HepG2 (cell line): ENCODE measurements around the gene PAFAH1B2. TPM values are rescaled to one million over a fixed set of nuclear protein-coding genes. Genes with fewer than 3 reads are reported as not detected.
A peak's percentile ranks its signal among the peaks of the same experiment; 100 is the strongest.

ENCODE experiments used
- CBX5 ChIP-seq: sonication (generic); formaldehyde crosslinking; IDR thresholded peaks from 2 replicates; pipeline ENCODE4 v1.4.0; 2020; ENCODE audit warnings: missing genetic modification reagents, borderline replicate concordance
- EHMT2 ChIP-seq: fragments of 200-600 bp; sonication (generic); IDR thresholded peaks from 2 replicates; pipeline ENCODE4 v1.7.0; 2017; ENCODE audit warnings: antibody characterized with exemption, low read depth, low read length, borderline replicate concordance
- PLRG1 ChIP-seq: fragments of 450-650 bp; conservative IDR thresholded peaks from 2 replicates; pipeline ENCODE4 v1.6.1; 2016
- ZFP62 ChIP-seq: sonication (generic); formaldehyde crosslinking; IDR thresholded peaks from 2 replicates; pipeline ENCODE4 v1.4.0; 2020; ENCODE audit warnings: missing genetic modification reagents
- ZMYM2 ChIP-seq: sonication (generic); formaldehyde crosslinking; IDR thresholded peaks from 2 replicates; pipeline ENCODE4 v1.8.0; 2022; ENCODE audit warnings: mild to moderate bottlenecking, missing genetic modification reagents
- ZNF251 ChIP-seq: sonication (generic); formaldehyde crosslinking; IDR thresholded peaks from 2 replicates; pipeline ENCODE4 v1.9.0; 2021; ENCODE audit warnings: mild to moderate bottlenecking, missing genetic modification reagents
- ZNF263 ChIP-seq: sonication (generic); formaldehyde crosslinking; IDR thresholded peaks from 2 replicates; pipeline ENCODE4 v1.4.0; 2020; ENCODE audit warnings: missing genetic modification reagents
- ZNF30 ChIP-seq: sonication (generic); formaldehyde crosslinking; IDR thresholded peaks from 2 replicates; pipeline ENCODE4 v1.5.0; 2020; ENCODE audit warnings: mild to moderate bottlenecking, missing genetic modification reagents
- ZNF367 ChIP-seq: sonication (generic); formaldehyde crosslinking; IDR thresholded peaks from 2 replicates; pipeline ENCODE4 v1.4.0; 2020; ENCODE audit warnings: missing genetic modification reagents, borderline replicate concordance
- polyA plus RNA-seq, 8 experiments: library from polyadenylated mRNA; depleted of rRNA in 3 of 8; stranded (reverse) in 7 of 8; unstranded in 1 of 8; fragments of >200 nt; fragmentation: Illumina TruSeq in 4 of 8; extraction: Trizol in 4 of 8; gene quantifications; 2 replicates each; pipeline versions ENCODE4 v1.2.1 to v1.2.3, GENCODE V29; 2011 to 2016; ENCODE audit warnings: low read depth in 4 of 8, missing spikeins in 1 of 8, mixed read lengths in 1 of 8; ENCODE audit not compliant: insufficient read depth in 1 of 8
- total RNA-seq, 5 experiments: library from RNA; depleted of rRNA; stranded (reverse); fragments of >200 nt; fragmentation: Illumina TruSeq; extraction: Trizol; gene quantifications; 2 replicates each; pipeline ENCODE4 v1.2.3, GENCODE V29; 2016; ENCODE audit warnings: low read depth in 1 of 5
- TF ChIP-seq, protein P1 (sequence below): IDR thresholded peaks from 2 replicates; pipeline ENCODE4 v1.6.1; 2016
- TF ChIP-seq, protein P2 (sequence below): sonication (generic); formaldehyde crosslinking; conservative IDR thresholded peaks from 2 replicates; pipeline ENCODE4 v1.8.0; 2022; ENCODE audit warnings: mild to moderate bottlenecking, moderate library complexity, missing genetic modification reagents
- TF ChIP-seq, protein P3 (sequence below): sonication (generic); formaldehyde crosslinking; IDR thresholded peaks from 2 replicates; pipeline ENCODE4 v1.5.0; 2020; ENCODE audit warnings: mild to moderate bottlenecking, missing genetic modification reagents, borderline replicate concordance
- TF ChIP-seq, protein P4 (sequence below): sonication (generic); formaldehyde crosslinking; IDR thresholded peaks from 2 replicates; pipeline ENCODE4 v1.4.0; 2020; ENCODE audit warnings: mild to moderate bottlenecking, missing genetic modification reagents
- TF ChIP-seq, protein P5 (sequence below): sonication (generic); formaldehyde crosslinking; IDR thresholded peaks from 2 replicates; pipeline ENCODE4 v1.5.1; 2020; ENCODE audit warnings: mild to moderate bottlenecking, moderate library complexity, missing genetic modification reagents

The PAFAH1B2 gene
- total and polyA plus RNA-seq, 2 of the 13 experiments (the other 11 are each of a cell fraction or from before 2014, with no cell fraction given): 28.8 to 104 TPM

DNA sequence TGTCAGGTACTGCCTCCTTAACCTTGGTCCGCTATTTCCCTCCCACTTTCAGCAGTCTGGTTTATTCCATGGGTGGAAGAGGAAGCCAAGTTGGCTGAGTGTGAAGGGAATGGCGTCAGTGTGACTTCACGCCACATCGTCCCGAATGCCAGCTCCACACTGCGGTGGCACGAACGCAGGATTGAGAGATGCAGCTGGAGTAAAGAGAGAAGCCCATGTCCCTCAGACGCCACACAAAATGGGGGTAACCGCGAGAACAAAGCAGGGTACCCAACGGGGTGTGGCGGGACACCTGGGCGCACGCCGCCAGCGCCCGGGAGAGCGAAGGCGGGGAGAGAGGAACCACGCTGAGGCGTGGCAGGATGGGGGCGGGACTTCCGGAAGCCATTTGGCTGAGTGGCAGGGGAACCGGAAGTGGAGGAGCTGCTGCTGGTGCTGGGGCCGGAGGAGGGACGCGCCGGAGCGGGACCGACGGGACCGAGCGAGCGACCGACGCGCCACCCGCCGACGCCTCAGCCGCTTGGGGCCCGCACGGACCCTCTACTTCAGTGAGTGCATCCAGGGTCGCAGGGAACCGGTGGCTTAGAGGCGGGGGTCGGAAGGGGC is at the start of gene PAFAH1B2 (continued):
- TF ChIP-seq ZNF30 (CRISPR knock-in tag) (no peak), CBX5 (CRISPR knock-in tag) (peak; percentile 75; the same call in 1 of the 2 replicates), ZNF367 (no peak), PLRG1 (no peak), ZFP62 (CRISPR knock-in tag) (no peak), ZNF263 (CRISPR knock-in tag) (peak; percentile 83), EHMT2 (no peak), ZMYM2 (CRISPR knock-in tag) (no peak), ZNF251 (CRISPR knock-in tag) (no peak)
- TF ChIP-seq, protein P1, sequence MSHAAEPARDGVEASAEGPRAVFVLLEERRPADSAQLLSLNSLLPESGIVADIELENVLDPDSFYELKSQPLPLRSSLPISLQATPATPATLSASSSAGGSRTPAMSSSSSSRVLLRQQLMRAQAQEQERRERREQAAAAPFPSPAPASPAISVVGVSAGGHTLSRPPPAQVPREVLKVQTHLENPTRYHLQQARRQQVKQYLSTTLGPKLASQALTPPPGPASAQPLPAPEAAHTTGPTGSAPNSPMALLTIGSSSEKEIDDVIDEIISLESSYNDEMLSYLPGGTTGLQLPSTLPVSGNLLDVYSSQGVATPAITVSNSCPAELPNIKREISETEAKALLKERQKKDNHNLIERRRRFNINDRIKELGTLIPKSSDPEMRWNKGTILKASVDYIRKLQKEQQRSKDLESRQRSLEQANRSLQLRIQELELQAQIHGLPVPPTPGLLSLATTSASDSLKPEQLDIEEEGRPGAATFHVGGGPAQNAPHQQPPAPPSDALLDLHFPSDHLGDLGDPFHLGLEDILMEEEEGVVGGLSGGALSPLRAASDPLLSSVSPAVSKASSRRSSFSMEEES (CRISPR knock-in tag): peak; percentile 70
- TF ChIP-seq, protein P2, sequence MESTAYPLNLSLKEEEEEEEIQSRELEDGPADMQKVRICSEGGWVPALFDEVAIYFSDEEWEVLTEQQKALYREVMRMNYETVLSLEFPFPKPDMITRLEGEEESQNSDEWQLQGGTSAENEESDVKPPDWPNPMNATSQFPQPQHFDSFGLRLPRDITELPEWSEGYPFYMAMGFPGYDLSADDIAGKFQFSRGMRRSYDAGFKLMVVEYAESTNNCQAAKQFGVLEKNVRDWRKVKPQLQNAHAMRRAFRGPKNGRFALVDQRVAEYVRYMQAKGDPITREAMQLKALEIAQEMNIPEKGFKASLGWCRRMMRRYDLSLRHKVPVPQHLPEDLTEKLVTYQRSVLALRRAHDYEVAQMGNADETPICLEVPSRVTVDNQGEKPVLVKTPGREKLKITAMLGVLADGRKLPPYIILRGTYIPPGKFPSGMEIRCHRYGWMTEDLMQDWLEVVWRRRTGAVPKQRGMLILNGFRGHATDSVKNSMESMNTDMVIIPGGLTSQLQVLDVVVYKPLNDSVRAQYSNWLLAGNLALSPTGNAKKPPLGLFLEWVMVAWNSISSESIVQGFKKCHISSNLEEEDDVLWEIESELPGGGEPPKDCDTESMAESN (CRISPR knock-in tag): peak; percentile 61; the same call in 1 of the 2 replicates
- TF ChIP-seq, protein P3, sequence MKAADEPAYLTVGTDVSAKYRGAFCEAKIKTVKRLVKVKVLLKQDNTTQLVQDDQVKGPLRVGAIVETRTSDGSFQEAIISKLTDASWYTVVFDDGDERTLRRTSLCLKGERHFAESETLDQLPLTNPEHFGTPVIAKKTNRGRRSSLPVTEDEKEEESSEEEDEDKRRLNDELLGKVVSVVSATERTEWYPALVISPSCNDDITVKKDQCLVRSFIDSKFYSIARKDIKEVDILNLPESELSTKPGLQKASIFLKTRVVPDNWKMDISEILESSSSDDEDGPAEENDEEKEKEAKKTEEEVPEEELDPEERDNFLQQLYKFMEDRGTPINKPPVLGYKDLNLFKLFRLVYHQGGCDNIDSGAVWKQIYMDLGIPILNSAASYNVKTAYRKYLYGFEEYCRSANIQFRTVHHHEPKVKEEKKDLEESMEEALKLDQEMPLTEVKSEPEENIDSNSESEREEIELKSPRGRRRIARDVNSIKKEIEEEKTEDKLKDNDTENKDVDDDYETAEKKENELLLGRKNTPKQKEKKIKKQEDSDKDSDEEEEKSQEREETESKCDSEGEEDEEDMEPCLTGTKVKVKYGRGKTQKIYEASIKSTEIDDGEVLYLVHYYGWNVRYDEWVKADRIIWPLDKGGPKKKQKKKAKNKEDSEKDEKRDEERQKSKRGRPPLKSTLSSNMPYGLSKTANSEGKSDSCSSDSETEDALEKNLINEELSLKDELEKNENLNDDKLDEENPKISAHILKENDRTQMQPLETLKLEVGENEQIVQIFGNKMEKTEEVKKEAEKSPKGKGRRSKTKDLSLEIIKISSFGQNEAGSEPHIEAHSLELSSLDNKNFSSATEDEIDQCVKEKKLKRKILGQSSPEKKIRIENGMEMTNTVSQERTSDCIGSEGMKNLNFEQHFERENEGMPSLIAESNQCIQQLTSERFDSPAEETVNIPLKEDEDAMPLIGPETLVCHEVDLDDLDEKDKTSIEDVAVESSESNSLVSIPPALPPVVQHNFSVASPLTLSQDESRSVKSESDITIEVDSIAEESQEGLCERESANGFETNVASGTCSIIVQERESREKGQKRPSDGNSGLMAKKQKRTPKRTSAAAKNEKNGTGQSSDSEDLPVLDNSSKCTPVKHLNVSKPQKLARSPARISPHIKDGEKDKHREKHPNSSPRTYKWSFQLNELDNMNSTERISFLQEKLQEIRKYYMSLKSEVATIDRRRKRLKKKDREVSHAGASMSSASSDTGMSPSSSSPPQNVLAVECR (CRISPR knock-in tag): peak; percentile 88
- TF ChIP-seq, protein P4, sequence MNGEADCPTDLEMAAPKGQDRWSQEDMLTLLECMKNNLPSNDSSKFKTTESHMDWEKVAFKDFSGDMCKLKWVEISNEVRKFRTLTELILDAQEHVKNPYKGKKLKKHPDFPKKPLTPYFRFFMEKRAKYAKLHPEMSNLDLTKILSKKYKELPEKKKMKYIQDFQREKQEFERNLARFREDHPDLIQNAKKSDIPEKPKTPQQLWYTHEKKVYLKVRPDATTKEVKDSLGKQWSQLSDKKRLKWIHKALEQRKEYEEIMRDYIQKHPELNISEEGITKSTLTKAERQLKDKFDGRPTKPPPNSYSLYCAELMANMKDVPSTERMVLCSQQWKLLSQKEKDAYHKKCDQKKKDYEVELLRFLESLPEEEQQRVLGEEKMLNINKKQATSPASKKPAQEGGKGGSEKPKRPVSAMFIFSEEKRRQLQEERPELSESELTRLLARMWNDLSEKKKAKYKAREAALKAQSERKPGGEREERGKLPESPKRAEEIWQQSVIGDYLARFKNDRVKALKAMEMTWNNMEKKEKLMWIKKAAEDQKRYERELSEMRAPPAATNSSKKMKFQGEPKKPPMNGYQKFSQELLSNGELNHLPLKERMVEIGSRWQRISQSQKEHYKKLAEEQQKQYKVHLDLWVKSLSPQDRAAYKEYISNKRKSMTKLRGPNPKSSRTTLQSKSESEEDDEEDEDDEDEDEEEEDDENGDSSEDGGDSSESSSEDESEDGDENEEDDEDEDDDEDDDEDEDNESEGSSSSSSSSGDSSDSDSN (CRISPR knock-in tag): peak; percentile 79
- TF ChIP-seq, protein P5, sequence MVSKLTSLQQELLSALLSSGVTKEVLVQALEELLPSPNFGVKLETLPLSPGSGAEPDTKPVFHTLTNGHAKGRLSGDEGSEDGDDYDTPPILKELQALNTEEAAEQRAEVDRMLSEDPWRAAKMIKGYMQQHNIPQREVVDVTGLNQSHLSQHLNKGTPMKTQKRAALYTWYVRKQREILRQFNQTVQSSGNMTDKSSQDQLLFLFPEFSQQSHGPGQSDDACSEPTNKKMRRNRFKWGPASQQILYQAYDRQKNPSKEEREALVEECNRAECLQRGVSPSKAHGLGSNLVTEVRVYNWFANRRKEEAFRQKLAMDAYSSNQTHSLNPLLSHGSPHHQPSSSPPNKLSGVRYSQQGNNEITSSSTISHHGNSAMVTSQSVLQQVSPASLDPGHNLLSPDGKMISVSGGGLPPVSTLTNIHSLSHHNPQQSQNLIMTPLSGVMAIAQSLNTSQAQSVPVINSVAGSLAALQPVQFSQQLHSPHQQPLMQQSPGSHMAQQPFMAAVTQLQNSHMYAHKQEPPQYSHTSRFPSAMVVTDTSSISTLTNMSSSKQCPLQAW (CRISPR knock-in tag): peak; percentile 81
